HepG2 (cell line): Measurements from ENCODE around the gene MYOM1. TPM values are rescaled to one million over a fixed set of nuclear protein-coding genes. Genes with fewer than 3 reads are reported as not detected.

ENCODE experiments used
- ATAD3A ChIP-seq: sonication (generic); formaldehyde crosslinking; IDR thresholded peaks from 2 replicates; pipeline ENCODE4 v1.4.0; 2020; ENCODE audit warnings: missing genetic modification reagents
- ERF ChIP-seq: IDR thresholded peaks from 2 replicates; pipeline ENCODE4 v1.6.1; 2018; ENCODE audit warnings: missing biosample characterization, missing genetic modification reagents
- HNRNPH1 ChIP-seq: fragments of 200-400 bp; formaldehyde crosslinking; optimal IDR thresholded peaks from 2 replicates; pipeline ENCODE3; 2017; ENCODE audit warnings: mild to moderate bottlenecking, low read depth, low read length
- ISL2 ChIP-seq: sonication (generic); formaldehyde crosslinking; IDR thresholded peaks from 2 replicates; pipeline ENCODE4 v1.5.0; 2020; ENCODE audit warnings: missing genetic modification reagents
- KDM6A ChIP-seq: IDR thresholded peaks from 2 replicates; pipeline ENCODE4 v1.6.1; 2016; ENCODE audit warnings: low read depth
- LCORL ChIP-seq, 2 experiments: fragments of 450-650 bp in 1 of 2; sonication (generic) in 1 of 2; formaldehyde crosslinking in 1 of 2; IDR thresholded peaks; 2 replicates each; pipeline versions ENCODE4 v1.5.0 to v1.6.1; 2017 to 2020; ENCODE audit warnings: antibody characterized with exemption in 1 of 2, missing genetic modification reagents in 1 of 2
- MED1 ChIP-seq: sonication (generic); formaldehyde crosslinking; IDR thresholded peaks from 2 replicates; pipeline ENCODE4 v1.4.0; 2020; ENCODE audit warnings: missing genetic modification reagents
- MYC ChIP-seq: sonication (generic); formaldehyde crosslinking; IDR thresholded peaks from 2 replicates; pipeline ENCODE4 v1.9.0; 2021; ENCODE audit warnings: missing genetic modification reagents, borderline replicate concordance
- NR2C2 ChIP-seq: sonication (generic); formaldehyde crosslinking; IDR thresholded peaks from 2 replicates; pipeline ENCODE4 v1.4.0; 2020; ENCODE audit warnings: missing genetic modification reagents, mild to moderate bottlenecking, moderate library complexity, borderline replicate concordance
- PITX1 ChIP-seq: sonication (generic); formaldehyde crosslinking; IDR thresholded peaks from 2 replicates; pipeline ENCODE4 v1.5.1; 2020; ENCODE audit warnings: mild to moderate bottlenecking, missing genetic modification reagents
- POLR2AphosphoS2 ChIP-seq: IDR thresholded peaks from 2 replicates; pipeline ENCODE4 v1.6.1; 2011; ENCODE audit warnings: low read depth, low read length, improper control_type of control experiment
- POLR2G ChIP-seq: fragments of 200-400 bp; formaldehyde crosslinking; IDR thresholded peaks from 2 replicates; pipeline ENCODE4 v1.6.1; 2018; ENCODE audit warnings: mild to moderate bottlenecking, low read depth, low read length, moderate library complexity
- SRF ChIP-seq: IDR thresholded peaks from 2 replicates; pipeline ENCODE4 v1.6.1; 2011; ENCODE audit warnings: mild to moderate bottlenecking, low read depth, low read length, moderate library complexity
- TEAD2 ChIP-seq: sonication (generic); formaldehyde crosslinking; IDR thresholded peaks from 2 replicates; pipeline ENCODE4 v1.9.0; 2021; ENCODE audit warnings: missing genetic modification reagents
- WIZ ChIP-seq: sonication (generic); formaldehyde crosslinking; IDR thresholded peaks from 2 replicates; pipeline ENCODE4 v1.5.1; 2020; ENCODE audit warnings: mild to moderate bottlenecking, missing genetic modification reagents
- ZC3H4 ChIP-seq: sonication (generic); formaldehyde crosslinking; IDR thresholded peaks from 2 replicates; pipeline ENCODE4 v1.4.0; 2020; ENCODE audit warnings: missing genetic modification reagents, borderline replicate concordance
- ZNF160 ChIP-seq: sonication (generic); formaldehyde crosslinking; IDR thresholded peaks from 2 replicates; pipeline ENCODE4 v1.8.0; 2022; ENCODE audit warnings: mild to moderate bottlenecking, inconsistent platforms, missing genetic modification reagents
- ZNF224 ChIP-seq: sonication (generic); formaldehyde crosslinking; IDR thresholded peaks from 2 replicates; pipeline ENCODE4 v1.5.0; 2020; ENCODE audit warnings: mild to moderate bottlenecking, missing genetic modification reagents
- ZNF329 ChIP-seq: sonication (generic); formaldehyde crosslinking; IDR thresholded peaks from 2 replicates; pipeline ENCODE4 v1.9.0; 2021; ENCODE audit warnings: low read depth, mild to moderate bottlenecking, missing genetic modification reagents
- ZNF367 ChIP-seq: sonication (generic); formaldehyde crosslinking; IDR thresholded peaks from 2 replicates; pipeline ENCODE4 v1.4.0; 2020; ENCODE audit warnings: missing genetic modification reagents, borderline replicate concordance
- ZNF510 ChIP-seq: sonication (generic); formaldehyde crosslinking; IDR thresholded peaks from 2 replicates; pipeline ENCODE4 v1.4.0; 2020; ENCODE audit warnings: low read depth, mild to moderate bottlenecking, missing genetic modification reagents
- ZNF557 ChIP-seq: sonication (generic); formaldehyde crosslinking; IDR thresholded peaks from 2 replicates; pipeline ENCODE4 v1.4.0; 2020; ENCODE audit warnings: missing genetic modification reagents
- ZNF562 ChIP-seq: sonication (generic); formaldehyde crosslinking; IDR thresholded peaks from 2 replicates; pipeline ENCODE4 v1.8.0; 2022; ENCODE audit warnings: missing genetic modification reagents, borderline replicate concordance
- ZNF776 ChIP-seq: sonication (generic); formaldehyde crosslinking; IDR thresholded peaks from 2 replicates; pipeline ENCODE4 v1.4.0; 2020; ENCODE audit warnings: mild to moderate bottlenecking, missing genetic modification reagents
- polyA plus RNA-seq, 8 experiments: library from polyadenylated mRNA; depleted of rRNA in 3 of 8; stranded (reverse) in 7 of 8; unstranded in 1 of 8; fragments of >200 nt; fragmentation: Illumina TruSeq in 4 of 8; extraction: Trizol in 4 of 8; gene quantifications; 2 replicates each; pipeline versions ENCODE4 v1.2.1 to v1.2.3, GENCODE V29; 2011 to 2016; ENCODE audit warnings: low read depth in 4 of 8, missing spikeins in 1 of 8, mixed read lengths in 1 of 8; ENCODE audit not compliant: insufficient read depth in 1 of 8
- total RNA-seq, 5 experiments: library from RNA; depleted of rRNA; stranded (reverse); fragments of >200 nt; fragmentation: Illumina TruSeq; extraction: Trizol; gene quantifications; 2 replicates each; pipeline ENCODE4 v1.2.3, GENCODE V29; 2016; ENCODE audit warnings: low read depth in 1 of 5
- TF ChIP-seq, protein P1 (sequence below): IDR thresholded peaks from 2 replicates; pipeline ENCODE4 v1.6.1; 2016; ENCODE audit warnings: missing genetic modification reagents, missing compliant biosample characterization
- TF ChIP-seq, protein P2 (sequence below): sonication (generic); formaldehyde crosslinking; IDR thresholded peaks from 2 replicates; pipeline ENCODE4 v1.5.1; 2020; ENCODE audit warnings: missing genetic modification reagents, mild to moderate bottlenecking, borderline replicate concordance
- TF ChIP-seq, protein P3 (sequence below): sonication (generic); formaldehyde crosslinking; IDR thresholded peaks from 2 replicates; pipeline ENCODE4 v1.4.0; 2020; ENCODE audit warnings: mild to moderate bottlenecking, missing genetic modification reagents
- TF ChIP-seq, protein P4 (sequence below): sonication (generic); formaldehyde crosslinking; IDR thresholded peaks from 2 replicates; pipeline ENCODE4 v1.4.0; 2020; ENCODE audit warnings: low read depth, mild to moderate bottlenecking, missing genetic modification reagents

Gene MYOM1
- total and polyA plus RNA-seq, 2 of the 13 experiments (the other 11 are each of a cell fraction or from before 2014, with no cell fraction given), result 0.46 to 0.98 TPM

DNA sequence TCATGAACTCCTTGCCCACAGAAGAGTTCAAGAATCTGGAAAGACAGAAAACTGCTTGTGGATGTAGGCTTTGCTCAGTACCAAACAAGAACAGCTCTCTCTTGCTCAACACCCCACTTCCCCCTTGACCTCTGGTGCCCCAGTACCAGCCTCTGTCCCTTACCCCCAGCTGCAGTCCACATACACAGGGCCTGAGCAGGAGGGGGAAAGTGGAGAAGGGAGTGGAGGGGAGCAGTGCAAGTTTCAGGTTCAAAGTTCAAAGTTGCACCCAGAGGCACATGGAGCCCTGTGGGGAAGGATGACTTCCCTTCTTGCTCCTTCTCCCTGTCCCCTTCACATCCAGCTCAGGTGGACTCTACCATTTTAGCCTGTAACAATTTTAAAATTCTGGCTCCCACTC, 145.7 kb downstream of the MYOM1 start (continued):
- TF ChIP-seq ZNF367, result no peak
- TF ChIP-seq, protein P1, sequence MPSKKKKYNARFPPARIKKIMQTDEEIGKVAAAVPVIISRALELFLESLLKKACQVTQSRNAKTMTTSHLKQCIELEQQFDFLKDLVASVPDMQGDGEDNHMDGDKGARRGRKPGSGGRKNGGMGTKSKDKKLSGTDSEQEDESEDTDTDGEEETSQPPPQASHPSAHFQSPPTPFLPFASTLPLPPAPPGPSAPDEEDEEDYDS (CRISPR knock-in tag), result no peak
- peak; percentile 86 for TF ChIP-seq NR2C2
- no peak for TF ChIP-seq ZNF562 (CRISPR knock-in tag)
- no peak for TF ChIP-seq ZNF329
- no peak for TF ChIP-seq LCORL (IDR thresholded peaks at IDR 0.05)
- TF ChIP-seq LCORL (CRISPR knock-in tag; IDR thresholded peaks at IDR 0.05), result no peak
- no peak for TF ChIP-seq ZNF224
- TF ChIP-seq, protein P2, sequence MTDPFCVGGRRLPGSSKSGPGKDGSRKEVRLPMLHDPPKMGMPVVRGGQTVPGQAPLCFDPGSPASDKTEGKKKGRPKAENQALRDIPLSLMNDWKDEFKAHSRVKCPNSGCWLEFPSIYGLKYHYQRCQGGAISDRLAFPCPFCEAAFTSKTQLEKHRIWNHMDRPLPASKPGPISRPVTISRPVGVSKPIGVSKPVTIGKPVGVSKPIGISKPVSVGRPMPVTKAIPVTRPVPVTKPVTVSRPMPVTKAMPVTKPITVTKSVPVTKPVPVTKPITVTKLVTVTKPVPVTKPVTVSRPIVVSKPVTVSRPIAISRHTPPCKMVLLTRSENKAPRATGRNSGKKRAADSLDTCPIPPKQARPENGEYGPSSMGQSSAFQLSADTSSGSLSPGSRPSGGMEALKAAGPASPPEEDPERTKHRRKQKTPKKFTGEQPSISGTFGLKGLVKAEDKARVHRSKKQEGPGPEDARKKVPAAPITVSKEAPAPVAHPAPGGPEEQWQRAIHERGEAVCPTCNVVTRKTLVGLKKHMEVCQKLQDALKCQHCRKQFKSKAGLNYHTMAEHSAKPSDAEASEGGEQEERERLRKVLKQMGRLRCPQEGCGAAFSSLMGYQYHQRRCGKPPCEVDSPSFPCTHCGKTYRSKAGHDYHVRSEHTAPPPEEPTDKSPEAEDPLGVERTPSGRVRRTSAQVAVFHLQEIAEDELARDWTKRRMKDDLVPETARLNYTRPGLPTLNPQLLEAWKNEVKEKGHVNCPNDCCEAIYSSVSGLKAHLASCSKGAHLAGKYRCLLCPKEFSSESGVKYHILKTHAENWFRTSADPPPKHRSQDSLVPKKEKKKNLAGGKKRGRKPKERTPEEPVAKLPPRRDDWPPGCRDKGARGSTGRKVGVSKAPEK, result no peak
- TF ChIP-seq ISL2 (CRISPR knock-in tag), result no peak
- no peak for TF ChIP-seq ZNF510 (CRISPR knock-in tag)
- no peak for TF ChIP-seq POLR2AphosphoS2
- TF ChIP-seq ZNF776 (CRISPR knock-in tag), result no peak
- no peak for TF ChIP-seq KDM6A
- no peak for TF ChIP-seq ATAD3A
- TF ChIP-seq ERF (CRISPR knock-in tag), result no peak
- TF ChIP-seq POLR2G, result no peak
- TF ChIP-seq, protein P3, sequence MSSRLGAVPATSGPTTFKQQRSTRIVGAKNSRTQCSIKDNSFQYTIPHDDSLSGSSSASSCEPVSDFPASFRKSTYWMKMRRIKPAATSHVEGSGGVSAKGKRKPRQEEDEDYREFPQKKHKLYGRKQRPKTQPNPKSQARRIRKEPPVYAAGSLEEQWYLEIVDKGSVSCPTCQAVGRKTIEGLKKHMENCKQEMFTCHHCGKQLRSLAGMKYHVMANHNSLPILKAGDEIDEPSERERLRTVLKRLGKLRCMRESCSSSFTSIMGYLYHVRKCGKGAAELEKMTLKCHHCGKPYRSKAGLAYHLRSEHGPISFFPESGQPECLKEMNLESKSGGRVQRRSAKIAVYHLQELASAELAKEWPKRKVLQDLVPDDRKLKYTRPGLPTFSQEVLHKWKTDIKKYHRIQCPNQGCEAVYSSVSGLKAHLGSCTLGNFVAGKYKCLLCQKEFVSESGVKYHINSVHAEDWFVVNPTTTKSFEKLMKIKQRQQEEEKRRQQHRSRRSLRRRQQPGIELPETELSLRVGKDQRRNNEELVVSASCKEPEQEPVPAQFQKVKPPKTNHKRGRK (CRISPR knock-in tag), result no peak
- no peak for TF ChIP-seq PITX1 (CRISPR knock-in tag)
- no peak for TF ChIP-seq ZC3H4
- no peak for TF ChIP-seq ZNF160
- no peak for TF ChIP-seq SRF
- peak; percentile 73 for TF ChIP-seq MYC (CRISPR knock-in tag)
- TF ChIP-seq, protein P4, sequence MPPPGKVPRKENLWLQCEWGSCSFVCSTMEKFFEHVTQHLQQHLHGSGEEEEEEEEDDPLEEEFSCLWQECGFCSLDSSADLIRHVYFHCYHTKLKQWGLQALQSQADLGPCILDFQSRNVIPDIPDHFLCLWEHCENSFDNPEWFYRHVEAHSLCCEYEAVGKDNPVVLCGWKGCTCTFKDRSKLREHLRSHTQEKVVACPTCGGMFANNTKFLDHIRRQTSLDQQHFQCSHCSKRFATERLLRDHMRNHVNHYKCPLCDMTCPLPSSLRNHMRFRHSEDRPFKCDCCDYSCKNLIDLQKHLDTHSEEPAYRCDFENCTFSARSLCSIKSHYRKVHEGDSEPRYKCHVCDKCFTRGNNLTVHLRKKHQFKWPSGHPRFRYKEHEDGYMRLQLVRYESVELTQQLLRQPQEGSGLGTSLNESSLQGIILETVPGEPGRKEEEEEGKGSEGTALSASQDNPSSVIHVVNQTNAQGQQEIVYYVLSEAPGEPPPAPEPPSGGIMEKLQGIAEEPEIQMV, result no peak
- no peak for TF ChIP-seq HNRNPH1
- TF ChIP-seq TEAD2 (CRISPR knock-in tag), result no peak
- no peak for TF ChIP-seq ZNF557 (CRISPR knock-in tag)
- TF ChIP-seq WIZ (CRISPR knock-in tag), result no peak
- peak; percentile 70 for TF ChIP-seq MED1 (CRISPR knock-in tag)
